HL-60 (cell line): ENCODE results near the gene POU2F1.

ENCODE experiments used
- DNase-seq, 2 experiments: peaks; one replicate each; pipeline ENCODE4 v3.0.0-alpha.2; 2010 to 2020; ENCODE audit warnings: low read depth in 1 of 2, low spot score in 1 of 2
- H3K27ac ChIP-seq: fragments of 250-450 bp; sonication (Bioruptor Pico); replicated peaks from 2 replicates; pipeline ENCODE4 v1.5.1; 2020; ENCODE audit warnings: mild to moderate bottlenecking, moderate library complexity
- H3K27me3 ChIP-seq: fragments of 250-450 bp; sonication (Bioruptor Pico); 2 replicates; pipeline ENCODE4 v1.5.1; 2021; ENCODE audit warnings: mild to moderate bottlenecking, moderate library complexity; ENCODE audit not compliant: insufficient read depth, poor library complexity, severe bottlenecking
- H3K4me3 ChIP-seq: replicated peaks from 2 replicates; pipeline ENCODE4 v1.5.1; 2011; ENCODE audit warnings: mild to moderate bottlenecking, control low read depth, low read length; ENCODE audit not compliant: insufficient read depth
- CTCF ChIP-seq: IDR thresholded peaks from one replicate; pipeline ENCODE4 v1.5.1; 2011; ENCODE audit warnings: low read length, control low read depth, inconsistent platforms; ENCODE audit not compliant: insufficient read depth
- GABPA ChIP-seq: IDR thresholded peaks from 2 replicates; pipeline ENCODE4 v1.6.1; 2012; ENCODE audit warnings: low read depth
- POLR2AphosphoS5 ChIP-seq: IDR thresholded peaks from 2 replicates; pipeline ENCODE4 v1.6.1; 2012; ENCODE audit warnings: low read depth
- REST ChIP-seq: IDR thresholded peaks from 2 replicates; pipeline ENCODE4 v1.6.1; 2012; ENCODE audit warnings: low read depth; ENCODE audit not compliant: insufficient replicate concordance
- SPI1 ChIP-seq: IDR thresholded peaks from 2 replicates; pipeline ENCODE4 v1.6.1; 2012; ENCODE audit warnings: low read depth, mild to moderate bottlenecking, borderline replicate concordance

Gene POU2F1

GRCh38 chr1:167430134-167430848 is 209.6 kb downstream of the POU2F1 start:
- Histone ChIP-seq H3K27ac (no peak overlapping the region), H3K27me3 (no peaks in the 10 kb centered on the region)
- DNase-seq, result no peak

GRCh38 chr1:167430849-167431242 is 210.2 kb downstream of the POU2F1 start:
- TF ChIP-seq CTCF, result no peak
- DNase-seq, result no peak
- Histone ChIP-seq H3K4me3 (no peak overlapping the region), H3K27me3 (no peaks in the 10 kb centered on the region), H3K27ac (no peak overlapping the region)

More at GRCh38 chr1:167430134-167430848, 209.6 kb downstream of the POU2F1 start:
- H3K4me3 ChIP-seq, result no peak overlapping the region
- no peak for TF ChIP-seq GABPA
- no peak for TF ChIP-seq CTCF
- TF ChIP-seq SPI1, result no peak

GRCh38 chr1:167431261-167431908 is 210.7 kb downstream of the POU2F1 start:
- no peaks in the 10 kb centered on the region for H3K27me3 ChIP-seq
- H3K27ac ChIP-seq, result no peak overlapping the region
- TF ChIP-seq POLR2AphosphoS5 (no peak), CTCF (no peak), GABPA (no peak), SPI1 (no peak), REST (no peak)
- no peak overlapping the region for H3K4me3 ChIP-seq
- DNase-seq, result no peak

GRCh38 chr1:167431909-167432650 is 211.4 kb downstream of the POU2F1 start:
- DNase-seq, result no peak
- H3K27me3 ChIP-seq, result no peaks in the 10 kb centered on the region
- TF ChIP-seq GABPA (no peak), POLR2AphosphoS5 (no peak), REST (no peak), CTCF (no peak), SPI1 (no peak)
- no peak overlapping the region for H3K4me3 ChIP-seq
- no peak overlapping the region for H3K27ac ChIP-seq
